Right cardiac atrium (tissue), 5 donors: ENCODE data around the gene DAD1. TPM values are rescaled to one million over a fixed set of nuclear protein-coding genes. Genes with fewer than 3 reads are reported as not detected.

Experiments
- ATAC-seq, 2 donors: fragments of 200-7000 bp; cut with Tn5 transposase; one replicate each; pipeline versions ENCODE4 v1.8.0 to v1.9.1; 2020; ENCODE audit warnings: moderate library complexity in 2 of 2, mild to moderate bottlenecking in 1 of 2
- DNase-seq, 3 donors: peaks; one replicate each; pipeline ENCODE4 v3.0.0-alpha.2; 2020
- H3K27ac ChIP-seq: one replicate; pipeline ENCODE4 v1.5.1; 2013; ENCODE audit warnings: mild to moderate bottlenecking, low read length, control low read depth, moderate library complexity
- H3K27me3 ChIP-seq: one replicate; pipeline ENCODE4 v1.6.1; 2013; ENCODE audit not compliant: control insufficient read depth, insufficient read depth
- H3K4me1 ChIP-seq: one replicate; pipeline ENCODE4 v1.6.1; 2013; ENCODE audit warnings: low read length; ENCODE audit not compliant: control insufficient read depth, insufficient read depth
- H3K4me3 ChIP-seq: one replicate; pipeline ENCODE4 v1.5.1; 2013; ENCODE audit warnings: low read length, control low read depth
- H3K9me3 ChIP-seq: one replicate; pipeline ENCODE4 v1.6.1; 2013; ENCODE audit warnings: low read length; ENCODE audit not compliant: control insufficient read depth
- WGBS: extraction: QIAGEN DNeasy Blood & Tissue Kit; methylation state at CpG from one replicate; pipeline ENCODE4 v1.1.7; 2013; 5-methylcytosine and 5-hydroxymethylcytosine counted together
- intact Hi-C, 4 donors: fragments of 100-400 bp; cut with DNase I; formaldehyde crosslinking; loops; one replicate each; pipeline versions ENCODE4 v1.11.0 to v1.14.0; 2022 to 2023
- polyA plus RNA-seq: library from polyadenylated mRNA; stranded (reverse); fragments of 200-250 nt; gene quantifications from one replicate; pipeline ENCODE4 v1.2.3, GENCODE V29; 2013
- total RNA-seq, 4 donors: library from RNA; stranded (reverse); fragmentation: NEBNext Ultra II Directional; extraction: Animal tissue kit (Norgen Biotek cat#: 25700); gene quantifications; one replicate each; pipeline ENCODE4 v1.2.1, GENCODE V29; 2021
- donor health status: healthy with polysubstance abuse.
- donor health status: DM: no; HTN: yes; CAD: no.
- donor health status: DM: no; HTN: no; CAD: no.
- donor health status: DM: no; HTN: yes; CAD: no; lungs with severe emphysema.
- donor health status: DM: yes; HTN: yes; CAD: no.

DAD1 gene
- total and polyA plus RNA-seq, 5 donors = 122 to 220 (median 162) TPM

DNA sequence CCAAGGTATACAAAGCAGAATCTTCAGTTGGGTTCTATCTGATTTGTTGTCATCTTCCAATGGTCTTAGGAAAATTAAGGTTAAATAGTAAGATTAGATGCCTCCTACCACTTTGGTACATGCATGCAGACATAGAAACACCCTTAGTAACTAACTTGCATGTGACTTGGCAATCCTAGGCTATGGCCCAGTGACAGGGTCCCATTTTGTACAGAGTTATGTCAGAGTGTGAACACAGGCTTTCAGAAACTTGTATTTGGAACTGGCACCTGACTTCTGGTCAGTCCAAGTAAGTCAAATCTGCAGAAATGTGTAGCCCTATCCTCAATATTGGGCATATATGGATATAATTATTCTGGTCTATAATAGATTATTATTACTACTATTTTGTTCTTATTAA lies 53.1 kb downstream of the DAD1 start:
- Histone ChIP-seq H3K4me3 (no peak overlapping the region), H3K9me3 (no peaks in the 10 kb centered on the region), H3K27me3 (no peaks in the 10 kb centered on the region), H3K4me1 (peaks cover 9% of the 10 kb centered on the region), H3K27ac (no peak overlapping the region)
- intact Hi-C loops = no loop called here
- peak; percentile 5 to 32 for ATAC-seq
- DNase-seq = no peak

DNA sequence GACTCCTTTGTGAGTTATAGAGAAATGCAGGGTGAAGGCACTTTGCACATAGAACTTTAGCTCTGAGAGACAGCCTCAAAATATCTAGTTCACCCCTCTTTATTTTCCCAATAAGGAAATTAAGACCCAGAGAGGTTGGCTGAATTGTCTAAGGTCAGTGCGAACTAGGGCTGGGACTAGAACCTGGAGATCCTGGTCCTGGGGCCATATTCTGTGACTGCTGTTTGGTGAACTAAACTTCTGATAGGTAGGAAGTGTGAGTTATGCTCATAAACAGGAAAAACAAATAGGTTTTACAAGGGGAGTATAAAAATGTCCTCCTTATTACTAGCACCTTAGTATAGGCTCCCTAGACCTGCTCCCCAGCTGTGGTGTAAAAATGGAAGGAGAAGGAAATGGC lies 53.9 kb downstream of the DAD1 start:
- no peak overlapping the region for H3K4me3 ChIP-seq
- intact Hi-C loops = no loop called here
- no peak for ATAC-seq
- H3K27me3 ChIP-seq = no peaks in the 10 kb centered on the region
- H3K9me3 ChIP-seq = no peaks in the 10 kb centered on the region
- H3K4me1 ChIP-seq = peaks cover 9% of the 10 kb centered on the region
- no peak for DNase-seq
- no peak overlapping the region for H3K27ac ChIP-seq
- 100% methylated on average over 1 of the region's 1 CpG for whole genome bisulfite sequencing

- no peaks in the 10 kb centered on the region for H3K9me3 ChIP-seq
- ATAC-seq (no peak), DNase-seq (no peak)
- intact Hi-C loops = no loop called here
- no peak overlapping the region for H3K4me3 ChIP-seq
- peaks cover 9% of the 10 kb centered on the region for H3K4me1 ChIP-seq
- WGBS = 89% methylated on average over 5 of the region's 5 CpGs
- no peak overlapping the region for H3K27ac ChIP-seq
- no peaks in the 10 kb centered on the region for H3K27me3 ChIP-seq
Measured at GRCh38 chr14:22534547-22534946, 54.5 kb downstream of the DAD1 start.

DNA sequence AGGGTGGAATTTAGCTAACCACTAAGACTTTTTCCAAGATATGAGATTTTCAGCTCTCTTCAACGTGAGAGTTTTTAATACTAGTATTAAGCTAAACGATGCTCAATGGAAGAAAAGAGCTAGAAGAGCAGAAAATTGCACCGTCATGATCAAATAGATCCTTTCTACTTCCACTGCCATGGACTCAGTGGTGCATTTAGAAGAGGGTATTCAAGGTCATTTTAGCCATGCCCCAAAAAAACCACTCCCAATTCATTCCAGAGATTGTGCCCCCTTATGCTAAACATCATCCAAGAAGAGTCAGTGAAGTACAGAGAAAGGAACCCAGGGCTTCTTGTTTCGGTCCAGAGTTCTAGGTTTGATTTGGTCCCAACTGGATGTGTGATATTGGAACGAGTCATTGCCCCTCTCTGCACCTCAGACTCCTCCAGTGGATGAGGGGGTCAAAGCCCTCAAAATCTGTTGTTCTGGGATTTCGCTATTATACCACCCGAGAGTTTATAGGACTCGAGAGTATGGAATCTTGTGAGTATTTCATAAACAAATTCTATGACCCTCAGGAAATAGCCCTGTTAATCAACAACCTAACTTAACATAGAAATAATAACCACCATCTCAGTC lies 55.2 kb downstream of the DAD1 start:
- no peaks in the 10 kb centered on the region for H3K9me3 ChIP-seq
- H3K27me3 ChIP-seq = no peaks in the 10 kb centered on the region
- intact Hi-C loops = no loop called here
- peaks cover 9% of the 10 kb centered on the region for H3K4me1 ChIP-seq
- H3K4me3 ChIP-seq = no peak overlapping the region
- WGBS = 93% methylated on average over 8 of the region's 8 CpGs
- ATAC-seq = no peak
- H3K27ac ChIP-seq = no peak overlapping the region
- DNase-seq = no peak

DNA sequence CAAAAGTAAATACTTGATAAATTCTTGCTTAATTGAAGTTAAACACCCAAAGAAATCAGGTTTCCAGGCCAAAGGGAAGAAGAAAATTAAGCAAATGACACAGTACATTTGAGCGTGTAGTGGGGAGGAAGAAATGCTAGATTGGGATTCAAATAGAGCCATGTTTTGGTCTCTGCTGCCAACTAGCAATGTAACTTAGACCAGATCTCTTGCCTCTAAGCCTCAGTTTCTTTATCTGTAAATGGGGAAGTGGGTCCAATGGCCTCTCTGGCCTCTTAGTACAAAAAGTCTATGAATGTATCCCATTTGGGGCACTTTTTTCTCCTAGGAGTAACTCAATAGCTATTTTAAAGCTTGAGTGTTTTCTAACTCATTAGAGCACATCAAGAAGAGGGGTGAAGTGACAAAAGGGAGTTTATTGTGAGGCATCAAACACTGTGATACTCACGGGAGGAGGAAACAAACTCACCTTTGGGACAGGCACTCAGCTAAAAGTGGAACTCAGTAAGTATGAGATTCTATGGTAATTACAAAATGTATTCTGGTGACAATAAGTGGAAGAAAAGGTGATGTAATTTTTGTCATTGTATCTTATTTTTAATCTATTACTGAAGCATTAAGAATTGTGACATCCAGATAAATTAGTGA lies 55.8 kb downstream of the DAD1 start:
- intact Hi-C loops = no loop called here
- H3K9me3 ChIP-seq = no peaks in the 10 kb centered on the region
- DNase-seq (no peak), ATAC-seq (no peak)
- no peak overlapping the region for H3K27ac ChIP-seq
- H3K27me3 ChIP-seq = no peaks in the 10 kb centered on the region
- H3K4me1 ChIP-seq = peaks cover 9% of the 10 kb centered on the region
- H3K4me3 ChIP-seq = no peak overlapping the region
- WGBS = 75% methylated on average over 2 of the region's 2 CpGs

- Histone ChIP-seq H3K9me3 (no peaks in the 10 kb centered on the region), H3K4me3 (no peak overlapping the region), H3K27me3 (no peaks in the 10 kb centered on the region), H3K27ac (no peak overlapping the region), H3K4me1 (peaks cover 3% of the 10 kb centered on the region)
- intact Hi-C loops = no loop called here
- ATAC-seq (no peak), DNase-seq (no peak)
- 33% methylated on average over 3 of the region's 3 CpGs for WGBS
Measured at GRCh38 chr14:22532345-22533056, 56.5 kb downstream of the DAD1 start.

DNA sequence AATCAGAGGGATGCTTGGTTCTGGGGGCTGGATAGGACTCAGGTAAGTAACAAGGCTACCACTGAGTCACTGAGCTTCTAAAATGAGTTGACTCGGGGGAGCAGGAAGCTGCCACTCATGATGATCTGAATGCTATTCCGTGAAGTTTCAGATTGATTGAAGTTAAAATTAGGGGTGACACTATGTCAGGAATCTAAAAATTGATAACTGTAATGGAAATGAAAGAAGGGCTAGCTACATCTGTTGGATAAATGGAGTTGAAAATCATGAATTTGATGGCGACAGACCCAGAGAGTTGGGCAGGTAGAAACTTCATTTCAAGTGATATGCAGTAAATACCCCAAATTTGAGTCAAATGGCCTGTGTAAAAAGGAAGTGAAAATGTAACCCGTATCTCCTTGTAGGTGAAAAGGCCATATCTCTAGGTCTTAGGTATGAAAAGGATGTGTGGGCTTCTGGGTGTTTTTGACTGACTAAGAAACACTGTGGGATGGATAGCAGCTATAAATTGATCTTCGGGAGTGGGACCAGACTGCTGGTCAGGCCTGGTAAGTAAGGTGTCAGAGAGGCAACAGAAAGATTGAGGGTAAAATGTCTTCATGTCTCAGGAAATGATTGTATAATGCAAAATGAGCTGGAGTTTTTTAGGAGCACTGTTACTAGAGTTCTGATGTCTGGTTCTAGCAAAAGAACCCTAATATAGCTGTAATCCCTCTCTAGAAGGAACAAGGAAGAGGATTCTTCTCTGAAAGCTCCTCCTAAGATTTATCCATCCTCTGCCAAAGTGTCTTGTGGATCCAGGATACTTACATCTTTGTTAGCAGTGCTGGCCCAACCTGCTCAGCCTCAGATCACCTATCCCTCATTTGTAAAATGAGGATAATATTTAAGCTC lies 57.3 kb downstream of the DAD1 start:
- DNase-seq = no peak
- Histone ChIP-seq H3K9me3 (no peaks in the 10 kb centered on the region), H3K4me3 (no peak overlapping the region), H3K27me3 (no peaks in the 10 kb centered on the region), H3K4me1 (no peaks in the 10 kb centered on the region), H3K27ac (no peak overlapping the region)
- 90% methylated on average over 5 of the region's 5 CpGs for WGBS
- no peak for ATAC-seq
- intact Hi-C loops = no loop called here

- Histone ChIP-seq H3K27me3 (no peaks in the 10 kb centered on the region), H3K27ac (no peak overlapping the region), H3K4me3 (no peak overlapping the region), H3K4me1 (no peaks in the 10 kb centered on the region), H3K9me3 (no peaks in the 10 kb centered on the region)
- intact Hi-C loops = no loop called here
- DNase-seq (no peak), ATAC-seq (no peak)
- 87% methylated on average over 1 of the region's 1 CpG for WGBS
Measured at GRCh38 chr14:22530127-22530526, 58.9 kb downstream of the DAD1 start.

GRCh38 chr14:22526744-22527143 lies 62.3 kb downstream of the DAD1 start:
- Histone ChIP-seq H3K27me3 (no peaks in the 10 kb centered on the region), H3K4me3 (no peak overlapping the region), H3K4me1 (peaks cover 2% of the 10 kb centered on the region), H3K9me3 (no peaks in the 10 kb centered on the region), H3K27ac (no peak overlapping the region)
- 97% methylated on average over 1 of the region's 1 CpG for WGBS
- ATAC-seq (no peak), DNase-seq (no peak)
- intact Hi-C loops = no loop called here

- no peak overlapping the region for H3K4me3 ChIP-seq
- no peak overlapping the region for H3K27ac ChIP-seq
- ATAC-seq (no peak), DNase-seq (no peak)
- no peaks in the 10 kb centered on the region for H3K27me3 ChIP-seq
- WGBS = 87% methylated on average over 5 of the region's 5 CpGs
- intact Hi-C loops = no loop called here
- peaks cover 2% of the 10 kb centered on the region for H3K4me1 ChIP-seq
- no peaks in the 10 kb centered on the region for H3K9me3 ChIP-seq
Measured at GRCh38 chr14:22526218-22526617, 62.8 kb downstream of the DAD1 start.

DNA sequence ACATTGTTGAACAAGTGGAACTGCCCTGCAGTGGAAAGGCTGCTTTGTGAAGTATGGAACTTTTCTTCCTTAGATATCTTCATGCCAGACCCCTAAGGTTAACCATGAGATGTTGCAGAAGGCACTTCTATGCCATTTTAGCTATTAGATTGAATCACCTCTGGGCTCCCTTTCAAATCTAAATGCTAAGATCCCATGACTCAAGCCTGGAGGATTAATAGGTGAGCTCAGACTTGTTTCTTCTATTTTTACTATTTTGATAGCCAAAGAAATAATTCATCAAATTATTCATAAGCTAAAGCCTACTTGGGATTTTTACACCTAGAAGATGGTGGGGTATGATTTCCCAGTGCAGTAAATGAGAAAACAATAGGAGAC lies 64.3 kb downstream of the DAD1 start:
- no peak for ATAC-seq
- H3K27ac ChIP-seq = no peak overlapping the region

More for the DNA sequence above, 64.3 kb downstream of the DAD1 start:
- intact Hi-C loops = no loop called here
- Histone ChIP-seq H3K9me3 (no peaks in the 10 kb centered on the region), H3K4me1 (peaks cover 5% of the 10 kb centered on the region), H3K4me3 (no peak overlapping the region), H3K27me3 (no peaks in the 10 kb centered on the region)
- DNase-seq = no peak
